H9 (cell line): ENCODE data around the gene ECHS1. TPM values are rescaled to one million over a fixed set of nuclear protein-coding genes. Genes with fewer than 3 reads are reported as not detected.

Experiments used
- DNase-seq: peaks from one replicate; pipeline ENCODE4 v3.0.0-alpha.2; 2017
- H2AFZ ChIP-seq: one replicate; pipeline ENCODE4 v1.6.1; 2013; ENCODE audit warnings: mild to moderate bottlenecking, low read length, control low read depth, moderate library complexity
- H2AK5ac ChIP-seq: 2 replicates; pipeline ENCODE4 v1.6.1; 2013; ENCODE audit warnings: low read length, control low read depth, mixed read lengths; ENCODE audit not compliant: insufficient read length
- H2BK120ac ChIP-seq: one replicate; pipeline ENCODE4 v1.6.1; 2013; ENCODE audit warnings: low read depth, mild to moderate bottlenecking, low read length, control low read depth, inconsistent platforms; ENCODE audit not compliant: poor library complexity, severe bottlenecking
- H2BK12ac ChIP-seq: 2 replicates; pipeline ENCODE4 v1.6.1; 2013; ENCODE audit warnings: low read length, control low read depth, mixed read lengths, low read depth; ENCODE audit not compliant: insufficient read length
- H2BK15ac ChIP-seq: 2 replicates; pipeline ENCODE4 v1.6.1; 2013; ENCODE audit warnings: low read depth, low read length, control low read depth
- H2BK20ac ChIP-seq: one replicate; pipeline ENCODE4 v1.6.1; 2013; ENCODE audit warnings: low read depth, mild to moderate bottlenecking, low read length, control low read depth, inconsistent platforms; ENCODE audit not compliant: poor library complexity, severe bottlenecking
- H2BK5ac ChIP-seq: 2 replicates; pipeline ENCODE4 v1.6.1; 2013; ENCODE audit warnings: low read length, control low read depth, mixed read lengths; ENCODE audit not compliant: insufficient read length
- H3K14ac ChIP-seq: 2 replicates; pipeline ENCODE4 v1.6.1; 2013; ENCODE audit warnings: low read length, control low read depth; ENCODE audit not compliant: insufficient read depth
- H3K18ac ChIP-seq: 2 replicates; pipeline ENCODE4 v1.6.1; 2013; ENCODE audit warnings: low read depth, mild to moderate bottlenecking, mixed read lengths, low read length, control low read depth; ENCODE audit not compliant: insufficient read length
- H3K23ac ChIP-seq: 2 replicates; pipeline ENCODE4 v1.6.1; 2013; ENCODE audit warnings: low read length, control low read depth, mixed read lengths, low read depth; ENCODE audit not compliant: insufficient read length
- H3K23me2 ChIP-seq: 2 replicates; pipeline ENCODE4 v1.6.1; 2013; ENCODE audit warnings: low read depth, mild to moderate bottlenecking, mixed read lengths, low read length, control low read depth; ENCODE audit not compliant: insufficient read length, poor library complexity, severe bottlenecking
- H3K27ac ChIP-seq: 2 replicates; pipeline ENCODE4 v1.5.1; 2013; ENCODE audit warnings: low read length, control low read depth, mixed read lengths, low read depth; ENCODE audit not compliant: insufficient read length
- H3K27me3 ChIP-seq: 2 replicates; pipeline ENCODE4 v1.6.1; 2013; ENCODE audit warnings: low read length, control low read depth, inconsistent platforms; ENCODE audit not compliant: insufficient read depth
- H3K4ac ChIP-seq: 2 replicates; pipeline ENCODE4 v1.6.1; 2013; ENCODE audit warnings: low read depth, mild to moderate bottlenecking, control low read depth, inconsistent platforms, low read length, moderate library complexity
- H3K4me1 ChIP-seq: 2 replicates; pipeline ENCODE4 v1.6.1; 2013; ENCODE audit warnings: low read length, control low read depth, inconsistent platforms; ENCODE audit not compliant: insufficient read depth
- H3K4me2 ChIP-seq: 2 replicates; pipeline ENCODE4 v1.6.1; 2013; ENCODE audit warnings: low read length, control low read depth, mixed read lengths; ENCODE audit not compliant: insufficient read length, insufficient read depth
- H3K56ac ChIP-seq: 2 replicates; pipeline ENCODE4 v1.6.1; 2013; ENCODE audit warnings: low read depth, mild to moderate bottlenecking, mixed read lengths, low read length, control low read depth; ENCODE audit not compliant: insufficient read length
- H3K79me1 ChIP-seq: 2 replicates; pipeline ENCODE4 v1.6.1; 2013; ENCODE audit warnings: low read depth, mild to moderate bottlenecking, moderate library complexity, low read length, control low read depth, inconsistent platforms; ENCODE audit not compliant: insufficient read depth, poor library complexity, severe bottlenecking
- H3K79me2 ChIP-seq: 2 replicates; pipeline ENCODE4 v1.6.1; 2013; ENCODE audit warnings: low read length, control low read depth, inconsistent platforms; ENCODE audit not compliant: insufficient read depth
- H3K9ac ChIP-seq: 2 replicates; pipeline ENCODE4 v1.6.1; 2013; ENCODE audit warnings: low read length, control low read depth, mixed read lengths; ENCODE audit not compliant: insufficient read length; ENCODE audit errors: extremely low read depth
- H3K9me3 ChIP-seq: one replicate; pipeline ENCODE4 v1.6.1; 2013; ENCODE audit warnings: low read depth, low read length, inconsistent platforms; ENCODE audit not compliant: control insufficient read depth
- H3T11ph ChIP-seq: one replicate; pipeline ENCODE4 v1.6.1; 2013; ENCODE audit warnings: mild to moderate bottlenecking, low read length, control low read depth, inconsistent platforms
- H4K20me1 ChIP-seq: one replicate; pipeline ENCODE4 v1.6.1; 2013; ENCODE audit not compliant: control insufficient read depth, insufficient read length, insufficient read depth
- H4K5ac ChIP-seq: 2 replicates; pipeline ENCODE4 v1.6.1; 2013; ENCODE audit warnings: low read depth, mild to moderate bottlenecking, mixed read lengths, low read length, control low read depth; ENCODE audit not compliant: insufficient read length
- H4K8ac ChIP-seq: replicated peaks from 2 replicates; pipeline ENCODE4 v1.6.1; 2013; ENCODE audit warnings: low read length, control low read depth, mixed read lengths, low read depth; ENCODE audit not compliant: insufficient read length
- H4K91ac ChIP-seq: 2 replicates; pipeline ENCODE4 v1.6.1; 2013; ENCODE audit warnings: low read depth, mild to moderate bottlenecking, moderate library complexity, mixed read lengths, low read length, control low read depth; ENCODE audit not compliant: insufficient read length
- H3K27ac Mint-ChIP-seq, 3 experiments: 2 replicates in 2 of 3; 3 replicates in 1 of 3; pipeline ENCODE4 v1.8.0; 2020 to 2021; ENCODE audit warnings: mixed read lengths in 3 of 3, mild to moderate bottlenecking in 1 of 3, moderate library complexity in 1 of 3
- H3K27me3 Mint-ChIP-seq: 2 replicates; pipeline ENCODE4 v1.8.0; 2021; ENCODE audit warnings: low read depth, mild to moderate bottlenecking, moderate library complexity, mixed read lengths
- H3K36me3 Mint-ChIP-seq, 3 experiments: 2 replicates in 2 of 3; 3 replicates in 1 of 3; pipeline ENCODE4 v1.8.0; 2020 to 2021; ENCODE audit warnings: low read depth in 3 of 3, mixed read lengths in 3 of 3; ENCODE audit not compliant: insufficient read depth in 1 of 3
- H3K4me1 Mint-ChIP-seq, 2 experiments: 2 replicates each; pipeline ENCODE4 v1.8.0; 2020; ENCODE audit warnings: mixed read lengths in 2 of 2
- H3K4me3 Mint-ChIP-seq, 2 experiments: 2 replicates in 1 of 2; 3 replicates in 1 of 2; pipeline ENCODE4 v1.8.0; 2020 to 2021; ENCODE audit warnings: mild to moderate bottlenecking in 2 of 2, mixed read lengths in 2 of 2, moderate library complexity in 1 of 2
- H3K9me3 Mint-ChIP-seq, 2 experiments: 2 replicates in 1 of 2; 3 replicates in 1 of 2; pipeline ENCODE4 v1.8.0; 2020; ENCODE audit warnings: mild to moderate bottlenecking in 2 of 2, mixed read lengths in 2 of 2, moderate library complexity in 1 of 2
- CTCF ChIP-seq: fragments of 200-600 bp; sonication (generic); conservative IDR thresholded peaks from 3 replicates; pipeline ENCODE4 v1.8.0; 2021; ENCODE audit warnings: antibody characterized with exemption, mild to moderate bottlenecking
- whole genome bisulfite sequencing: extraction: QIAGEN DNeasy Blood & Tissue Kit; methylation state at CpG from one replicate; pipeline ENCODE4 v1.1.7; 2013; ENCODE audit warnings: missing lambda C conversion rate, low lambda C conversion rate, mixed read lengths; ENCODE audit not compliant: insufficient read length; ENCODE audit errors: extremely low coverage; 5-methylcytosine and 5-hydroxymethylcytosine counted together
- total RNA-seq: library from RNA; stranded (reverse); gene quantifications from 2 replicates; pipeline ENCODE4 v1.2.1, GENCODE V29; 2021

Gene ECHS1
- total RNA-seq, 1 experiment from 2014 or later = 94.1 TPM

- no peak for DNase-seq
These were observed 40.0 kb downstream of the ECHS1 start for GRCh38 chr10:133332936-133333699.

More at GRCh38 chr10:133332936-133333699, 40.0 kb downstream of the ECHS1 start:
- Histone ChIP-seq H3K9me3 (no peaks in the 10 kb centered on the region), H4K91ac (no peak overlapping the region), H3K79me2 (no peaks in the 10 kb centered on the region), H2AK5ac (no peak overlapping the region), H2BK12ac (no peak overlapping the region), H2BK15ac (no peak overlapping the region), H2AFZ (no peak overlapping the region), H3K27me3 (peaks cover 48% of the 10 kb centered on the region), H2BK5ac (no peak overlapping the region), H3K9ac (no peak overlapping the region), H3K18ac (no peak overlapping the region), H3K23ac (no peak overlapping the region), H3K79me1 (no peaks in the 10 kb centered on the region), H2BK20ac (no peak overlapping the region), H4K8ac (no peak overlapping the region), H3K4ac (no peak overlapping the region), H4K20me1 (no peaks in the 10 kb centered on the region), H3K56ac (no peak overlapping the region), H3K14ac (no peak overlapping the region), H4K5ac (no peak overlapping the region), H3T11ph (no peak overlapping the region), H3K27ac (no peak overlapping the region), H3K23me2 (peaks cover 17% of the 10 kb centered on the region), H2BK120ac (no peak overlapping the region), H3K4me1 (no peaks in the 10 kb centered on the region), H3K4me2 (no peak overlapping the region)
- H3K4me1 Mint-ChIP-seq = peaks cover 6 to 11% of the 10 kb centered on the region in 2 experiments
- no peak overlapping the region for H3K4me3 Mint-ChIP-seq
- H3K36me3 Mint-ChIP-seq = no peaks in the 10 kb centered on the region
- H3K9me3 Mint-ChIP-seq = peaks cover 13% of the 10 kb centered on the region in 2 experiments
- TF ChIP-seq CTCF = no peak
- H3K27me3 Mint-ChIP-seq = peaks cover 71% of the 10 kb centered on the region
- no peak overlapping the region for H3K27ac Mint-ChIP-seq
- no CpG with 5 or more reads among the region's 30 CpGs for WGBS
